Lower leg skin (tissue), 3 donors: ENCODE data around the gene PROKR1.

Experiments
- POLR2A ChIP-seq, 2 donors: fragments of 450-650 bp; IDR thresholded peaks; one replicate each; pipeline ENCODE4 v1.6.1; 2016 to 2017; ENCODE audit warnings: antibody characterized with exemption in 2 of 2, mild to moderate bottlenecking in 1 of 2, moderate library complexity in 1 of 2
- TF ChIP-seq, protein P1 (sequence below), 3 donors: fragments of 450-650 bp; IDR thresholded peaks; one replicate each; pipeline ENCODE4 v1.5.1; 2016; ENCODE audit warnings: antibody characterized with exemption in 3 of 3, mild to moderate bottlenecking in 3 of 3, moderate library complexity in 2 of 3

DNA sequence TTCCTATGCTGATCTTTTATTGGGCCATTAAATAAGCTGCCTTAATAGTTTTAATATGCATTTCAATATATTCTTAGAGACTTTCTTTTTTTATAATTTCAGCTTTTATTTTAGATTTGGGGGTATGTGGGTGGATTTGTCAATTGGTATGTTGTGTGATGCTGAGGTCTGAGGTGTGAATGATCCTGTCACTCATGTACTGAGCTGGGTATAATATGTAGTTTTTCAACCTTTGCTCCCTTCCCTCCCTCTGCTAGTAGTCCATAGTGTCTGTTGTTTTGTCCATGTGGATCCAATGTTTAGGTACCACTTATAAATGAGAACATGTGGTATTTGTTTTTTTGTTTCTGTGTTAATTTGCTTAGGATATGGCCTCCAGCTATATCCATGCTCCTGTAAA is 35.5 kb upstream of the PROKR1 start:
- TF ChIP-seq POLR2A (IDR thresholded peaks at IDR 0.05) = no peak
- TF ChIP-seq, protein P1, sequence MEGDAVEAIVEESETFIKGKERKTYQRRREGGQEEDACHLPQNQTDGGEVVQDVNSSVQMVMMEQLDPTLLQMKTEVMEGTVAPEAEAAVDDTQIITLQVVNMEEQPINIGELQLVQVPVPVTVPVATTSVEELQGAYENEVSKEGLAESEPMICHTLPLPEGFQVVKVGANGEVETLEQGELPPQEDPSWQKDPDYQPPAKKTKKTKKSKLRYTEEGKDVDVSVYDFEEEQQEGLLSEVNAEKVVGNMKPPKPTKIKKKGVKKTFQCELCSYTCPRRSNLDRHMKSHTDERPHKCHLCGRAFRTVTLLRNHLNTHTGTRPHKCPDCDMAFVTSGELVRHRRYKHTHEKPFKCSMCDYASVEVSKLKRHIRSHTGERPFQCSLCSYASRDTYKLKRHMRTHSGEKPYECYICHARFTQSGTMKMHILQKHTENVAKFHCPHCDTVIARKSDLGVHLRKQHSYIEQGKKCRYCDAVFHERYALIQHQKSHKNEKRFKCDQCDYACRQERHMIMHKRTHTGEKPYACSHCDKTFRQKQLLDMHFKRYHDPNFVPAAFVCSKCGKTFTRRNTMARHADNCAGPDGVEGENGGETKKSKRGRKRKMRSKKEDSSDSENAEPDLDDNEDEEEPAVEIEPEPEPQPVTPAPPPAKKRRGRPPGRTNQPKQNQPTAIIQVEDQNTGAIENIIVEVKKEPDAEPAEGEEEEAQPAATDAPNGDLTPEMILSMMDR (IDR thresholded peaks at IDR 0.05) = no peak
